SJSA1 (cell line): Measurements from ENCODE around the gene CYSRT1. TPM values are rescaled to one million over a fixed set of nuclear protein-coding genes. Genes with fewer than 3 reads are reported as not detected.

Source experiments
- DNase-seq, 2 experiments: peaks; one replicate each; pipeline ENCODE4 v3.0.0-alpha.2; 2015 to 2020; ENCODE audit warnings: low spot score in 2 of 2, low read depth in 1 of 2
- H3K27ac ChIP-seq: fragments of 250-450 bp; sonication (Bioruptor Pico); 2 replicates; pipeline ENCODE4 v1.5.1; 2020; ENCODE audit warnings: mild to moderate bottlenecking, moderate library complexity
- H3K27me3 ChIP-seq: fragments of 250-450 bp; sonication (Bioruptor Pico); replicated peaks from 2 replicates; pipeline ENCODE4 v1.5.1; 2020; ENCODE audit warnings: mild to moderate bottlenecking, moderate library complexity
- H3K36me3 ChIP-seq: fragments of 250-450 bp; sonication (Bioruptor Pico); 2 replicates; pipeline ENCODE4 v1.5.1; 2020; ENCODE audit warnings: mild to moderate bottlenecking
- H3K4me1 ChIP-seq: fragments of 250-450 bp; sonication (Bioruptor Pico); replicated peaks from 2 replicates; pipeline ENCODE4 v1.6.1; 2021; ENCODE audit warnings: mild to moderate bottlenecking
- H3K4me3 ChIP-seq: fragments of 250-450 bp; sonication (Bioruptor Pico); 2 replicates; pipeline ENCODE4 v1.5.1; 2020; ENCODE audit warnings: mild to moderate bottlenecking
- H3K9me3 ChIP-seq: fragments of 250-450 bp; sonication (Bioruptor Pico); replicated peaks from 2 replicates; pipeline ENCODE4 v1.5.1; 2020; ENCODE audit warnings: mild to moderate bottlenecking
- total RNA-seq: library from RNA; depleted of rRNA; stranded (reverse); fragments of >200 nt; shearing (Covaris generic); gene quantifications from 2 replicates; pipeline ENCODE4 v1.2.3, GENCODE V29; 2014

CYSRT1 gene
- total RNA-seq, 1 experiment from 2014 or later: 0.24 TPM

GRCh38 chr9:137211532-137211931 lies 13.4 kb upstream of the CYSRT1 start:
- no peak overlapping the region for H3K27ac ChIP-seq
- H3K4me1 ChIP-seq: peaks cover 4% of the 10 kb centered on the region

GRCh38 chr9:137212520-137212919 lies 12.5 kb upstream of the CYSRT1 start:
- H3K27me3 ChIP-seq: no peaks in the 10 kb centered on the region
- no peak for DNase-seq
- no peak overlapping the region for H3K27ac ChIP-seq
- H3K4me3 ChIP-seq: no peak overlapping the region
- H3K9me3 ChIP-seq: no peaks in the 10 kb centered on the region
- no peaks in the 10 kb centered on the region for H3K4me1 ChIP-seq
- H3K36me3 ChIP-seq: peaks cover 55% of the 10 kb centered on the region

More at GRCh38 chr9:137211532-137211931, 13.4 kb upstream of the CYSRT1 start:
- no peaks in the 10 kb centered on the region for H3K9me3 ChIP-seq
- no peak overlapping the region for H3K4me3 ChIP-seq
- no peak for DNase-seq
- peaks cover 61% of the 10 kb centered on the region for H3K36me3 ChIP-seq
- no peaks in the 10 kb centered on the region for H3K27me3 ChIP-seq

DNA sequence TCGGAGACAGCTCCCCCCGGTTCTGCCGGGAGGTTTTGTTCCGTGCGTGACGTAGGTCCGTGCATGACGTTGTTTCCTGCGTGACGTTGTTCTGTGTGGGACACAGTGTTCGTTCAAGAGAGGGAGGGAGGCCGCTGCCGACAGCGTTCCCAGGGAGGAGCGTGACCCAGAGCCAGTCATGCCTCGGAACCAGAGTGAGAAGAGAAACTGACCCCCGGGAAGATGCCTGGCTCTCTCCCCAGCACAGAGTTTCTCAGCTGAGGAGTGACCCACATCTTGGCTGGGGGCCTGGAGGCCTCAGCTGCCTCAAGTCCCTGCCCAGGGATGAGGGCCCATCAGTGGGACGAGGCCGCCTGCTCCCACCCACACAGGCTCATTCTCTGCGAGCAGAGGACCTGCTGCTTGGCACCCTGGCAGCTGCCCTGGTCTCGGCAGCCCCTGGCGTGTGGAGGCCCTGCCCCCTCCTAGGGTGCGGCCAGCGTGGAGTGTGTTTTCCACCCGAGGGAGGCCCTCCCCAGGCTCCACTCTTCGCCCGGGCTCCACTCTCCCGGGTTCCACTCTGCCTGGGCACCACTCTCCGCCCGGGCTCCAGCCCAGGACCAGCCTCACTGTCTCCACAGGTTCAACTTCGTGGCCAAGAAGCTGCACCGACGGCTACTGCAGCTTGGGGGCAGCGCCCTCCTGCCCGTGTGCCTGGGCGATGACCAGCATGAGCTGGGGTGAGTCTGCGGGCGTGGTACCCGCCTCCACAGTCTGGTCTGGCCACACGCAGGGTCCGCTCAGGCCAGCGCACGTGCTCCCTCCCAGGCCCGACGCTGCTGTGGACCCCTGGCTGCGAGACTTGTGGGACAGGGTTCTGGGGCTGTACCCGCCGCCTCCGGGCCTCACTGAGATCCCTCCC lies 11.6 kb upstream of the CYSRT1 start:
- no peaks in the 10 kb centered on the region for H3K27me3 ChIP-seq
- peaks cover 61% of the 10 kb centered on the region for H3K36me3 ChIP-seq
- H3K4me1 ChIP-seq: peaks cover 3% of the 10 kb centered on the region
- H3K4me3 ChIP-seq: no peak overlapping the region
- DNase-seq: no peak
- H3K27ac ChIP-seq: no peak overlapping the region
- H3K9me3 ChIP-seq: no peaks in the 10 kb centered on the region

GRCh38 chr9:137214620-137215019 lies 10.4 kb upstream of the CYSRT1 start:
- Histone ChIP-seq H3K4me3 (no peak overlapping the region), H3K27me3 (no peaks in the 10 kb centered on the region), H3K36me3 (peaks cover 58% of the 10 kb centered on the region), H3K4me1 (peaks cover 10% of the 10 kb centered on the region), H3K27ac (no peak overlapping the region), H3K9me3 (no peaks in the 10 kb centered on the region)
- DNase-seq: no peak

- peaks cover 55% of the 10 kb centered on the region for H3K36me3 ChIP-seq
- no peaks in the 10 kb centered on the region for H3K9me3 ChIP-seq
- H3K27ac ChIP-seq: no peak overlapping the region
- H3K4me3 ChIP-seq: no peak overlapping the region
- no peak for DNase-seq
- H3K27me3 ChIP-seq: no peaks in the 10 kb centered on the region
- peaks cover 10% of the 10 kb centered on the region for H3K4me1 ChIP-seq
Measured at GRCh38 chr9:137215196-137215986, 9.6 kb upstream of the CYSRT1 start.

GRCh38 chr9:137216188-137216965 lies 8.6 kb upstream of the CYSRT1 start:
- Histone ChIP-seq H3K9me3 (no peaks in the 10 kb centered on the region), H3K36me3 (peaks cover 55% of the 10 kb centered on the region), H3K4me1 (peaks cover 10% of the 10 kb centered on the region), H3K4me3 (no peak overlapping the region), H3K27me3 (no peaks in the 10 kb centered on the region), H3K27ac (no peak overlapping the region)
- no peak for DNase-seq

- Histone ChIP-seq H3K4me1 (peaks cover 11% of the 10 kb centered on the region), H3K9me3 (no peaks in the 10 kb centered on the region), H3K27ac (no peak overlapping the region), H3K4me3 (no peak overlapping the region), H3K36me3 (peaks cover 55% of the 10 kb centered on the region), H3K27me3 (no peaks in the 10 kb centered on the region)
- no peak for DNase-seq
Measured at GRCh38 chr9:137217276-137218211, 7.4 kb upstream of the CYSRT1 start.

GRCh38 chr9:137218212-137218753 lies 6.7 kb upstream of the CYSRT1 start:
- DNase-seq: no peak
- Histone ChIP-seq H3K4me3 (no peak overlapping the region), H3K9me3 (no peaks in the 10 kb centered on the region)

GRCh38 chr9:137218754-137219271 lies 6.2 kb upstream of the CYSRT1 start:
- DNase-seq: peak in 1 of 2 experiments; percentile 20
- Histone ChIP-seq H3K27me3 (no peaks in the 10 kb centered on the region), H3K36me3 (peaks cover 47% of the 10 kb centered on the region), H3K9me3 (no peaks in the 10 kb centered on the region), H3K4me3 (no peak overlapping the region), H3K4me1 (peaks cover 20% of the 10 kb centered on the region), H3K27ac (no peak overlapping the region)

More at GRCh38 chr9:137218212-137218753, 6.7 kb upstream of the CYSRT1 start:
- Histone ChIP-seq H3K27ac (no peak overlapping the region), H3K27me3 (no peaks in the 10 kb centered on the region), H3K36me3 (peaks cover 49% of the 10 kb centered on the region), H3K4me1 (peaks cover 18% of the 10 kb centered on the region)

- H3K27ac ChIP-seq: no peak overlapping the region
- H3K4me1 ChIP-seq: peaks cover 25% of the 10 kb centered on the region
- no peak for DNase-seq
- H3K36me3 ChIP-seq: peaks cover 37% of the 10 kb centered on the region
- no peaks in the 10 kb centered on the region for H3K9me3 ChIP-seq
- no peak overlapping the region for H3K4me3 ChIP-seq
- H3K27me3 ChIP-seq: no peaks in the 10 kb centered on the region
Measured at GRCh38 chr9:137219757-137220316, 5.1 kb upstream of the CYSRT1 start.

- no peak for DNase-seq
- Histone ChIP-seq H3K4me3 (no peak overlapping the region), H3K4me1 (peaks cover 25% of the 10 kb centered on the region), H3K27me3 (no peaks in the 10 kb centered on the region), H3K36me3 (peaks cover 32% of the 10 kb centered on the region), H3K27ac (no peak overlapping the region), H3K9me3 (no peaks in the 10 kb centered on the region)
Measured at GRCh38 chr9:137220317-137221094, 4.5 kb upstream of the CYSRT1 start.
